Measurements from ENCODE around the gene SERINC2. TPM values are rescaled to one million over a fixed set of nuclear protein-coding genes. Genes with fewer than 3 reads are reported as not detected.

Gene SERINC2
- total and polyA plus RNA-seq, 2 donors (not counting 1 experiment from before 2014, with no cell fraction given): 0.75 to 1.4 TPM

GRCh38 chr1:31428436-31429221 is 15.6 kb downstream of the SERINC2 start:
- H3K9me3 Mint-ChIP-seq (ENCODE audit: insufficient read depth): no peaks in the 10 kb centered on the region
- peak overlapping the region; percentile 34 for H3K27ac Mint-ChIP-seq
- H3K27me3 Mint-ChIP-seq: no peaks in the 10 kb centered on the region
- Histone ChIP-seq H3K9ac (ENCODE audit: low read length) (no peak overlapping the region), H3K27me3 (replicated peaks in 1 of 4; ENCODE audit: control extremely low read depth in 1 of 4, control insufficient read depth in 3 of 4, insufficient read depth in 4 of 4, low read length in 3 of 4) (no peaks in the 10 kb centered on the region), H3K9me3 (ENCODE audit: control extremely low read depth in 1 of 3, control insufficient read depth in 2 of 3, insufficient read depth in 1 of 3, low read length in 2 of 3) (no peaks in the 10 kb centered on the region), H2AFZ (ENCODE audit: insufficient read depth, low read depth, low read length, poor library complexity, severe bottlenecking) (no peak overlapping the region), H3K4me2 (replicated peaks; ENCODE audit: low read depth, low read length, poor library complexity, severe bottlenecking) (no peak overlapping the region), H3K4me3 (ENCODE audit: control extremely low read depth in 1 of 5, extremely low read depth in 1 of 5, insufficient read depth in 1 of 5, low read depth in 2 of 5, low read length in 4 of 5) (no peak overlapping the region), H3K36me3 (replicated peaks in 1 of 2; ENCODE audit: control extremely low read depth in 1 of 2, control insufficient read depth in 1 of 2, extremely low read depth in 1 of 2, insufficient read depth in 2 of 2, low read length in 1 of 2) (no peaks in the 10 kb centered on the region), H3K27ac (ENCODE audit: low read length in 2 of 2) (no peak overlapping the region), H3K4me1 (ENCODE audit: control insufficient read depth in 2 of 2, insufficient read depth in 2 of 2, low read length in 2 of 2) (peaks cover 6 to 10% of the 10 kb centered on the region in 2 donors), H3K79me2 (ENCODE audit: control insufficient read depth, insufficient read depth, low read length) (no peaks in the 10 kb centered on the region), H4K20me1 (ENCODE audit: control insufficient read depth, insufficient read depth, low read length, poor library complexity, severe bottlenecking) (no peaks in the 10 kb centered on the region)
- H3K4me1 Mint-ChIP-seq: peaks cover 20% of the 10 kb centered on the region
- intact Hi-C loops (cut with micrococcal nuclease): no loop called here
- TF ChIP-seq CTCF (IDR thresholded peaks at IDR 0.05): no peak
- no peak for TF ChIP-seq EZH2 (IDR thresholded peaks at IDR 0.05; ENCODE audit: borderline replicate concordance, insufficient read depth, low read depth, low read length, poor library complexity, severe bottlenecking)
- POLR2A ChIA-PET: no interaction called here
- DNase-seq (no peak), ATAC-seq (ENCODE audit: low read depth) (no peak)
- WGBS (ENCODE audit: insufficient coverage): 87% methylated on average over 12 of the region's 12 CpGs
- CTCF ChIA-PET: no interaction called here
- H3K4me3 Mint-ChIP-seq: no peak overlapping the region

- POLR2A ChIA-PET: no interaction called here
- H3K79me2 ChIP-seq (ENCODE audit: control insufficient read depth, insufficient read depth, low read length): no peaks in the 10 kb centered on the region
Measured at GRCh38 chr1:31429583-31429982, 16.6 kb downstream of the SERINC2 start.

More at GRCh38 chr1:31429583-31429982, 16.6 kb downstream of the SERINC2 start:
- H3K4me1 ChIP-seq (ENCODE audit: control insufficient read depth in 2 of 2, insufficient read depth in 2 of 2, low read length in 2 of 2): peaks cover 5 to 11% of the 10 kb centered on the region in 2 donors
- no peak overlapping the region for H3K4me2 ChIP-seq (replicated peaks; ENCODE audit: low read depth, low read length, poor library complexity, severe bottlenecking)
- 100% methylated on average over 5 of the region's 6 CpGs for WGBS (ENCODE audit: insufficient coverage)
- no peaks in the 10 kb centered on the region for H3K9me3 ChIP-seq (ENCODE audit: control extremely low read depth in 1 of 3, control insufficient read depth in 2 of 3, insufficient read depth in 1 of 3, low read length in 2 of 3)
- TF ChIP-seq EZH2 (IDR thresholded peaks at IDR 0.05; ENCODE audit: borderline replicate concordance, insufficient read depth, low read depth, low read length, poor library complexity, severe bottlenecking) (no peak), CTCF (IDR thresholded peaks at IDR 0.05) (no peak)
- CTCF ChIA-PET: no interaction called here
- H3K27ac Mint-ChIP-seq: no peak overlapping the region
- H4K20me1 ChIP-seq (ENCODE audit: control insufficient read depth, insufficient read depth, low read length, poor library complexity, severe bottlenecking): no peaks in the 10 kb centered on the region
- peaks cover 21% of the 10 kb centered on the region for H3K4me1 Mint-ChIP-seq
- H3K4me3 Mint-ChIP-seq: no peak overlapping the region
- H3K9ac ChIP-seq (ENCODE audit: low read length): no peak overlapping the region
- intact Hi-C loops (cut with micrococcal nuclease): no loop called here
- no peak for ATAC-seq (ENCODE audit: low read depth)
- H2AFZ ChIP-seq (ENCODE audit: insufficient read depth, low read depth, low read length, poor library complexity, severe bottlenecking): no peak overlapping the region
- DNase-seq: no peak
- no peaks in the 10 kb centered on the region for H3K9me3 Mint-ChIP-seq (ENCODE audit: insufficient read depth)
- no peaks in the 10 kb centered on the region for H3K36me3 ChIP-seq (replicated peaks in 1 of 2; ENCODE audit: control extremely low read depth in 1 of 2, control insufficient read depth in 1 of 2, extremely low read depth in 1 of 2, insufficient read depth in 2 of 2, low read length in 1 of 2)
- H3K27me3 ChIP-seq (replicated peaks in 1 of 4; ENCODE audit: control extremely low read depth in 1 of 4, control insufficient read depth in 3 of 4, insufficient read depth in 4 of 4, low read length in 3 of 4): no peaks in the 10 kb centered on the region
- no peak overlapping the region for H3K4me3 ChIP-seq (ENCODE audit: control extremely low read depth in 1 of 5, extremely low read depth in 1 of 5, insufficient read depth in 1 of 5, low read depth in 2 of 5, low read length in 4 of 5)
- H3K27ac ChIP-seq (ENCODE audit: low read length in 2 of 2): no peak overlapping the region
- no peaks in the 10 kb centered on the region for H3K27me3 Mint-ChIP-seq
